GM20431 (cell line): ENCODE data around the gene FOLH1.
"Not testable (repeated sequence)": the region's sequence is repeated elsewhere in the genome, so short reads cannot be mapped to it uniquely, and the experiment has no call there.

ENCODE experiments used
- in situ Hi-C: fragments of 300-500 bp; cut with MseI, MboI; formaldehyde crosslinking; loops from one replicate; pipeline ENCODE4 v1.15.0; 2020; ENCODE audit warnings: low sequenced_read_pairs; ENCODE audit not compliant: unreplicated experiment

The FOLH1 gene

DNA sequence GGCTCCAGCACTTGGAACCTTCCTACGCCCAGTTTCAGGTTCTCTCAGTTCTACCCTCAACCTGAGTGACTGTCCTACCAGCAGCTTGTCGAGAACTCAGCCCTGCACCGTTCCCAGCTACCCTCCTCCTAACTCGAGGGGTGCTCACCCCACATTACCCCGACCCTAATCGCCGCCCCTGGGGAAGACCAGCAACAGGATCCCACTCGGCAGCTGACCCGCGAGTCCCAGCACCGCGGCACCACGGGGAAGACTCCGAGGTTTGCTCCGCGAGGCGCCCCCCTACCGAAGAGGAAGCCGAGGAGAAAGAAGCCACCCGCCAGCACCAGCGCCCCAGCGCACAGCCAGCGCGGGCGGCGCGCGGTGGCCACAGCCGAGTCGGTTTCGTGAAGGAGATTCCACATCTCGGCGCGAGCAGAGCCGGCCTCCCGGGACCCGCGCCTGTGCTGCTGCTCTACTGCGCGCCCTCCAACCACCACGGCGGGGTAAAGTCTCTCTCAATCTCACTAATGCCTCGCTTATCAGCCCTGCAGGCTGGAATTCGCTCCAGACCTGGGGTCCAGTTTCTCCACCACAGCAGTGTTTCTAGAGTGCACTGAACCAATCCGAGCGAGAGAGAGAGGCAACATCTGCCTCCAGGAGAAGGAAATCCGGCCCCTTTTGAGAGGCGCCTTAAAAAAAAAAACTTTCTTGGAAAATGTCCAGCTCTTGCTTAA is at the start of gene FOLH1:
TSS of gene FOLH1 (minus strand) at position 597 of the 716 bp plus-strand sequence. CDS start at position 404, 193 bp downstream.
- in situ Hi-C loops: no loop called here

DNA sequence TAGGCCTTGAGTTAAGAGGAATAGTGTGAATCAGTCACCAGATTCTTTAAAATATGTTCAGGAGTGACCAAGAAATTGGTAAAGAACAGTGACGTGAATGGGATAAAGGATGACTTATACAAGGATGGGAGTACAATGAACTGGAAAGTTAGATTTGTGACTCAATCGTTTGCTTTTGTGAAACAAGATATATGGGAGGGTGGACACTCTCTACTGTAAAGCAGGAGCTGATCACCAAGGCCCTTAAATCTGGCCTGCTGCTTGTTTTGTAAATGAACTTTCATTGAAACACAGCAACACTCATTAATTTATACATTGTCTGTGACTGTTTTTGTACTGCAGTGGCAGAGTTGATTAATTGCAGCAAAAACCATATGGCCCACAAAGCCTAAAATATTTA is 46.7 kb upstream of the FOLH1 start:
- in situ Hi-C loops: not testable (repeated sequence)

DNA sequence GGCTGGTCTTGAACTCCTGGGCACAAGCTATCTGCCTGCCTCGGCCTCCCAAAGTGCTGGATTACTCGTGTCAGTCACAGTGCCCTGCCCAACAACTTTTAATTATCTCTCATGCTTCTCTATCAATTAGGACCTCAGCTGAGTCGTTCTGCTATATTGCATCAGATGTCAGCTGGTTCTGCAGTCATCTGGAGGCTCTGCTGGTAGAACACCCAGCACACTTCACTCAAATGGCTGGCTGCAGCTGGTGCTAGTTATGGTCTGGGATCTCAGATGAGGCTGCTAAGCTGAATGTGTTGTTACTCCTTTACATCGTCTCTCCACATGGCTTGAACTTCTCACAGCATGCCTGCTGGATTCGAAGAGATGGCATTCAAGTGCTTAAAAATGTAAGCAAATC is 42.8 kb upstream of the FOLH1 start:
- in situ Hi-C loops: not testable (repeated sequence)

- in situ Hi-C loops: not testable (repeated sequence)
Measured at GRCh38 chr11:49250398-49251115, 42.2 kb upstream of the FOLH1 start.

GRCh38 chr11:49249363-49249762 is 41.0 kb upstream of the FOLH1 start:
- in situ Hi-C loops: not testable (repeated sequence)

DNA sequence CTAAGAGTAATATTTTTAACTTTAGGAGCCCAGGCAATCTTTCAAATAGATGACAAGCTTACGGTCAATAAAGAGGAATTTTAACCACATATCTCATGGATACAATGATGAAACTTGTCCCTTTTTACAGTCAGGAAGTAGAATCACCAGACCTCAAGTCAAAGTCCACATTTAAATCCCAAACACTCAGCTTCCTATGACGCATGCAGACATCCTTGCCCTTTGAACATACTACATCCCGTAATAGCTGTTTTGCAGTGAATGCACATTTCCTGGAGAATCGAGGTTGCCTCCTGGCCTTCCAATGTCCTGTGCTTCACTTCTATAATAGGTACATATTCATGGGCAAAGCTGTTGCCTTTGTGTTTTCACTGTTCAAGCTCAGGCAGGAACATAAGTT is 25.3 kb upstream of the FOLH1 start:
- in situ Hi-C loops: not testable (repeated sequence)

- in situ Hi-C loops: not testable (repeated sequence)
Measured at GRCh38 chr11:49233019-49233418, 24.6 kb upstream of the FOLH1 start.

- in situ Hi-C loops: not testable (repeated sequence)
Measured at GRCh38 chr11:49231725-49232124, 23.3 kb upstream of the FOLH1 start.

DNA sequence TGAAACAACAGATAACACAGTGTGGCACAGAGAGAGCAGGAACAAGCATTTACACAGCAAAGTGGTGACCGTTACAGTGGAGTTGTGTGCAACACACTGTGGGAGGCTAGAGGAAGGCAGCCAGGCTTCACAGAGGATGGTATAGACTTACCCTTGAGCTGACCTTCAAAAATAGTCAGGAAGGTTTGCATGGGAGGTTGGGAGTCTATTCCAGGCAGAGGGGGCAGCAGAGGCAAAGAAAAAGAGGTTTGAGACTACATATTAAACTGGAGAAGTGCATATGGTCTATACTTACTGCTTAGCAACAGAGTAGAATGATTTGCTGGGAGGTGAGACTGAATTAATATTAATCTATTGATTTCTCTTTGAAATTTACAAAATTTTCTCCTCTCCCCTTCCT is 22.1 kb upstream of the FOLH1 start:
- in situ Hi-C loops: not testable (repeated sequence)

GRCh38 chr11:49230001-49230400 is 21.6 kb upstream of the FOLH1 start:
- in situ Hi-C loops: not testable (repeated sequence)

DNA sequence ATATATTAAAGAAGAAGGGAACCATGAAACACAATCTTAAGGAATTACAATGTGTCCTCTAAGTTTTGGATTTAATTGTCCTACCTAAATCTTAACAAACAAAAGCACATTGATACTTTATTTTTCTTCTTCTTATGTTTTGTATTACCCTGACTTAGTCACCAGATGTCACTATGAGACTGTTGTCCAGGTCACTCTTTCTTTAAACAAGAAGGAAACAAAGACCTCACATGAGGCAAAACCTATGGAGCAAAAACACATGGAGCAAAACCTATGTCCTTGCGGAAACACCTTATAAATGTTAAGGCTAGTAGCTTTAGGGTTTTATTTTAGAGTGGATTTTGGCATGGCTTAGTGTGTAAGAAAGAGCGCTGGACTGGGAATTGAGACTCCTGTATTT is 20.7 kb upstream of the FOLH1 start:
- in situ Hi-C loops: not testable (repeated sequence)

GRCh38 chr11:49225255-49225785 is 16.9 kb upstream of the FOLH1 start:
- in situ Hi-C loops: not testable (repeated sequence)

GRCh38 chr11:49221112-49221511 is 12.7 kb upstream of the FOLH1 start:
- in situ Hi-C loops: no loop called here

GRCh38 chr11:49213026-49213560 is 4.7 kb upstream of the FOLH1 start:
- in situ Hi-C loops: no loop called here

- in situ Hi-C loops: not testable (repeated sequence)
Measured at GRCh38 chr11:49206999-49207398, 1.4 kb downstream of the FOLH1 start.

GRCh38 chr11:49202287-49202976 is 6.0 kb downstream of the FOLH1 start:
- in situ Hi-C loops: no loop called here

DNA sequence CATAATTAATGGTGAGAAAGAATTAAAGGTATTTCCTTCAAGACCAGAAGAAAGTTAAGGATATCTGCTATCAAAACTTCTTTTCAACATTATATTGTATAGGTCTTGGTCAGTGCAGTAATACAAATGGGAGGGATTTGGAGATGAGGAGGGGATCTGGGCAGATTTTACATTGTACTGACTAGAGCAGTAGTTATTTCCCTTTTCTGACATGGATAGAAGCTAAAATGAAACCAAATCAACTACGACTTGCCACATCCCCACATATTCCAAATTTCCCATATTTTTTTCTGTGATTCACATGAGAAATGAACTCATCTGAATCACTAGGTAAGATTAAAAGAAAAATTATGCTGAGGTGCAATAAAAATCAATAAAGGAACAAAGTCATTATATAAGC is 11.6 kb downstream of the FOLH1 start:
- in situ Hi-C loops: not testable (repeated sequence)

GRCh38 chr11:49196002-49196401 is 12.4 kb downstream of the FOLH1 start:
- in situ Hi-C loops: not testable (repeated sequence)

- in situ Hi-C loops: not testable (repeated sequence)
Measured at GRCh38 chr11:49190287-49190686, 18.1 kb downstream of the FOLH1 start.

- in situ Hi-C loops: not testable (repeated sequence)
Measured at GRCh38 chr11:49186225-49186624, 22.2 kb downstream of the FOLH1 start.
